ENCODE data around the gene ABHD5. TPM values are rescaled to one million over a fixed set of nuclear protein-coding genes. Genes with fewer than 3 reads are reported as not detected.

ABHD5 gene
- total and polyA plus RNA-seq, 10 of the 15 experiments (the other 5 are each of a cell fraction or from before 2014, with no cell fraction given), result 5.5 to 24.4 (median 9.5) TPM

DNA sequence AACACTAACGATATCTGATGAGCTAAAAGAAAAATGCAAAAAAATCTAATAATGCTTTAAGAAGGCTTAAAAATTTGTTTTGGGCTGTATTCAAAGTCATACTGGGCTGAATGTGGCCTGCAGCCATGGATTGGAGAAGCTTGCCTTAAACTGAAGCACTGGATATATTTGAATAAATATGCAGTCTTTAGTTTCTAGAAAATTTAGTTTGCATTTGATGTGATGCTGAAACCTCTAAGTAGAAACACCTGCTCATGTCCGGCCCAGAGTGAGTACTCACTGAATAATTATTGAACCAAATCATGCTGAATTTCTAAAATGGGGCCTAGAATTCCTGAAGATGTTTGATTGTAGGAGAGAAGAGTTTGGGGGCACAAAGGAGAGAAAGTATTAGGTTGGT, 43.9 kb downstream of the ABHD5 start:
- ChIA-PET POLR2A (no interaction called here), RAD21 (ENCODE audit: unreplicated experiment) (no interaction called here), CTCF (no interaction called here), SMC1A (ENCODE audit: uncharacterized antibody, unreplicated experiment) (no interaction called here)
- H3K4me3 ChIP-seq, result no peak overlapping the region
- in situ Hi-C loops (cut with MboI) (no loop called here), intact Hi-C loops (cut with micrococcal nuclease; ENCODE audit: unreplicated experiment) (no loop called here)
- H4K20me1 ChIP-seq (ENCODE audit: control insufficient read depth, insufficient read depth), result no peaks in the 10 kb centered on the region
- no peak overlapping the region for H3K9ac ChIP-seq (ENCODE audit: control insufficient read depth, insufficient read depth, low read length)
- FAIRE-seq (no peak), DNase-seq (ENCODE audit: low read depth, low spot score) (no peak), ATAC-seq (no peak)
- no peaks in the 10 kb centered on the region for H3K79me2 ChIP-seq (ENCODE audit: control insufficient read depth, insufficient read depth, low read length)
- no peaks in the 10 kb centered on the region for H3K27me3 ChIP-seq (replicated peaks in 1 of 2; ENCODE audit: control insufficient read depth in 2 of 2, insufficient read depth in 2 of 2, low read length in 1 of 2)
- H3K4me1 ChIP-seq (ENCODE audit: control insufficient read depth, insufficient read depth, low read length), result no peaks in the 10 kb centered on the region
- no peak overlapping the region for H3K4me2 ChIP-seq (ENCODE audit: control insufficient read depth, insufficient read depth)
- no peak overlapping the region for H2AFZ ChIP-seq (ENCODE audit: control insufficient read depth, low read depth, low read length)
- WGBS (ENCODE audit: insufficient coverage, insufficient replicate concordance, low lambda C conversion rate, missing lambda C conversion rate), result 94% methylated on average over 2 of the region's 2 CpGs
- no peak overlapping the region for H3K27ac ChIP-seq (ENCODE audit: control insufficient read depth, insufficient read depth)
- no peaks in the 10 kb centered on the region for H3K9me3 ChIP-seq (replicated peaks; ENCODE audit: control insufficient read depth, insufficient read depth, low read length)
- no TSS peak for BruUV-seq (replicated peaks)
- H3K36me3 ChIP-seq (ENCODE audit: control insufficient read depth in 2 of 2, insufficient read depth in 2 of 2, low read length in 1 of 2), result no peaks in the 10 kb centered on the region; a peak in 1 of 4 replicates
- TF ChIP-seq, protein P1, sequence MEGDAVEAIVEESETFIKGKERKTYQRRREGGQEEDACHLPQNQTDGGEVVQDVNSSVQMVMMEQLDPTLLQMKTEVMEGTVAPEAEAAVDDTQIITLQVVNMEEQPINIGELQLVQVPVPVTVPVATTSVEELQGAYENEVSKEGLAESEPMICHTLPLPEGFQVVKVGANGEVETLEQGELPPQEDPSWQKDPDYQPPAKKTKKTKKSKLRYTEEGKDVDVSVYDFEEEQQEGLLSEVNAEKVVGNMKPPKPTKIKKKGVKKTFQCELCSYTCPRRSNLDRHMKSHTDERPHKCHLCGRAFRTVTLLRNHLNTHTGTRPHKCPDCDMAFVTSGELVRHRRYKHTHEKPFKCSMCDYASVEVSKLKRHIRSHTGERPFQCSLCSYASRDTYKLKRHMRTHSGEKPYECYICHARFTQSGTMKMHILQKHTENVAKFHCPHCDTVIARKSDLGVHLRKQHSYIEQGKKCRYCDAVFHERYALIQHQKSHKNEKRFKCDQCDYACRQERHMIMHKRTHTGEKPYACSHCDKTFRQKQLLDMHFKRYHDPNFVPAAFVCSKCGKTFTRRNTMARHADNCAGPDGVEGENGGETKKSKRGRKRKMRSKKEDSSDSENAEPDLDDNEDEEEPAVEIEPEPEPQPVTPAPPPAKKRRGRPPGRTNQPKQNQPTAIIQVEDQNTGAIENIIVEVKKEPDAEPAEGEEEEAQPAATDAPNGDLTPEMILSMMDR (IDR thresholded peaks at IDR 0.05 in 2 of 3, conservative IDR thresholded peaks at IDR 0.05 in 1 of 3; ENCODE audit: control insufficient read depth in 2 of 3, extremely low read depth in 1 of 3, insufficient read depth in 1 of 3, low read depth in 3 of 3, low read length in 3 of 3), result no peak
- TF ChIP-seq MTA3 (IDR thresholded peaks at IDR 0.05; ENCODE audit: borderline replicate concordance, low read length) (no peak), CBFB (IDR thresholded peaks at IDR 0.05; ENCODE audit: low read depth) (no peak), GATAD2B (conservative IDR thresholded peaks at IDR 0.05; ENCODE audit: low read depth) (no peak), CHD4 (IDR thresholded peaks at IDR 0.05) (no peak), JUNB (IDR thresholded peaks at IDR 0.05) (no peak), MXI1 (IDR thresholded peaks at IDR 0.05; ENCODE audit: low read depth, low read length) (no peak), EP300 (IDR thresholded peaks at IDR 0.05; ENCODE audit: borderline replicate concordance in 1 of 2, control insufficient read depth in 1 of 2, low read depth in 2 of 2, low read length in 2 of 2) (no peak), RCOR1 (conservative IDR thresholded peaks at IDR 0.05; ENCODE audit: low read depth, low read length) (no peak), HDGF (IDR thresholded peaks at IDR 0.05) (no peak), SUPT20H (IDR thresholded peaks at IDR 0.05; ENCODE audit: borderline replicate concordance, control insufficient read depth, low read depth, low read length) (no peak)
- TF ChIP-seq, protein P2, sequence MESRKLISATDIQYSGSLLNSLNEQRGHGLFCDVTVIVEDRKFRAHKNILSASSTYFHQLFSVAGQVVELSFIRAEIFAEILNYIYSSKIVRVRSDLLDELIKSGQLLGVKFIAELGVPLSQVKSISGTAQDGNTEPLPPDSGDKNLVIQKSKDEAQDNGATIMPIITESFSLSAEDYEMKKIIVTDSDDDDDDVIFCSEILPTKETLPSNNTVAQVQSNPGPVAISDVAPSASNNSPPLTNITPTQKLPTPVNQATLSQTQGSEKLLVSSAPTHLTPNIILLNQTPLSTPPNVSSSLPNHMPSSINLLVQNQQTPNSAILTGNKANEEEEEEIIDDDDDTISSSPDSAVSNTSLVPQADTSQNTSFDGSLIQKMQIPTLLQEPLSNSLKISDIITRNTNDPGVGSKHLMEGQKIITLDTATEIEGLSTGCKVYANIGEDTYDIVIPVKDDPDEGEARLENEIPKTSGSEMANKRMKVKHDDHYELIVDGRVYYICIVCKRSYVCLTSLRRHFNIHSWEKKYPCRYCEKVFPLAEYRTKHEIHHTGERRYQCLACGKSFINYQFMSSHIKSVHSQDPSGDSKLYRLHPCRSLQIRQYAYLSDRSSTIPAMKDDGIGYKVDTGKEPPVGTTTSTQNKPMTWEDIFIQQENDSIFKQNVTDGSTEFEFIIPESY (IDR thresholded peaks at IDR 0.05), result no peak

All from GM12878 (cell line).